K562 (cell line): ENCODE data around the gene RPS23. TPM values are rescaled to one million over a fixed set of nuclear protein-coding genes. Genes with fewer than 3 reads are reported as not detected.

ENCODE experiments used
- DPF2 ChIP-seq: fragments of 450-650 bp; IDR thresholded peaks from 2 replicates; pipeline ENCODE4 v1.6.1; 2016
- ZNF274 ChIP-seq: IDR thresholded peaks from 2 replicates; pipeline ENCODE4 v1.6.1; 2011; ENCODE audit warnings: low read depth, mild to moderate bottlenecking, low read length, moderate library complexity, borderline replicate concordance
- polyA plus RNA-seq, 8 experiments: library from polyadenylated mRNA; depleted of rRNA in 4 of 8; stranded (reverse) in 5 of 8; unstranded in 3 of 8; fragments of >200 nt; fragmentation: Nextera tagmentation in 2 of 8; fragmentation: Illumina TruSeq in 1 of 8; extraction: Ambion mirVana in 2 of 8; extraction: Trizol in 1 of 8; gene quantifications; 2 replicates each; pipeline versions ENCODE4 v1.2.1 to v1.2.3, GENCODE V29; 2011 to 2014; ENCODE audit warnings: inconsistent platforms in 1 of 8, missing spikeins in 1 of 8
- total RNA-seq, 7 experiments: library from RNA; depleted of rRNA in 6 of 7; stranded (reverse); fragments of >200 nt in 6 of 7; fragmentation: Illumina TruSeq in 2 of 7; extraction: Trizol in 2 of 7; gene quantifications; 2 replicates each; pipeline versions ENCODE4 v1.2.1 to v1.2.3, GENCODE V29; 2011 to 2021; ENCODE audit warnings: low replicate concordance in 1 of 7
- TF ChIP-seq, protein P1 (sequence below): fragments of 450-650 bp; IDR thresholded peaks from 2 replicates; pipeline ENCODE4 v1.6.1; 2016; ENCODE audit warnings: mild to moderate bottlenecking, moderate library complexity
- TF ChIP-seq, protein P2 (sequence below): fragments of 450-650 bp; IDR thresholded peaks from 2 replicates; pipeline ENCODE4 v1.7.1; 2018; ENCODE audit warnings: mild to moderate bottlenecking, low read depth; ENCODE audit not compliant: partially characterized antibody

Gene RPS23
- total and polyA plus RNA-seq, 9 of the 15 experiments (the other 6 are each of a cell fraction or from before 2014, with no cell fraction given): 3,252 to 10,689 (median 6,302) TPM

DNA sequence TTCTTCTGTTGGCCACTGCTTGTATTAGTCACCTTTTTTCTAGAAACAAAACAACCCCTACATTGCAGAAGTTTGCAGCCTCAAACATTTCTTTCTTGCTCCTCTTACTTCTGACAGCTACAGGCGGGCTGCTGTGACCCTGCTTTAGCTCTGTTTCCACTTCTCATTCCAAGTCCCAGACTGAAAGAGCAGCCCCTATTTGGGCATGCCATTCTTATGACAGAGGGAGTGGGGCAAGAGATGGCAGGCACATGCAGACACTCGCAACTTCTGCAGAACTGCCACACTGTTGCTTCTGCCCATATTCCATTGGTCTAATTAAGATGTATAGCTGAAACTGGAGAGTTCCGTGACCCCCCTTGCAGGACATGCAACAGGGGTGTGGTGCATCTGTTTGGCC is 19.6 kb upstream of the RPS23 start (continued):
- TF ChIP-seq, protein P1, sequence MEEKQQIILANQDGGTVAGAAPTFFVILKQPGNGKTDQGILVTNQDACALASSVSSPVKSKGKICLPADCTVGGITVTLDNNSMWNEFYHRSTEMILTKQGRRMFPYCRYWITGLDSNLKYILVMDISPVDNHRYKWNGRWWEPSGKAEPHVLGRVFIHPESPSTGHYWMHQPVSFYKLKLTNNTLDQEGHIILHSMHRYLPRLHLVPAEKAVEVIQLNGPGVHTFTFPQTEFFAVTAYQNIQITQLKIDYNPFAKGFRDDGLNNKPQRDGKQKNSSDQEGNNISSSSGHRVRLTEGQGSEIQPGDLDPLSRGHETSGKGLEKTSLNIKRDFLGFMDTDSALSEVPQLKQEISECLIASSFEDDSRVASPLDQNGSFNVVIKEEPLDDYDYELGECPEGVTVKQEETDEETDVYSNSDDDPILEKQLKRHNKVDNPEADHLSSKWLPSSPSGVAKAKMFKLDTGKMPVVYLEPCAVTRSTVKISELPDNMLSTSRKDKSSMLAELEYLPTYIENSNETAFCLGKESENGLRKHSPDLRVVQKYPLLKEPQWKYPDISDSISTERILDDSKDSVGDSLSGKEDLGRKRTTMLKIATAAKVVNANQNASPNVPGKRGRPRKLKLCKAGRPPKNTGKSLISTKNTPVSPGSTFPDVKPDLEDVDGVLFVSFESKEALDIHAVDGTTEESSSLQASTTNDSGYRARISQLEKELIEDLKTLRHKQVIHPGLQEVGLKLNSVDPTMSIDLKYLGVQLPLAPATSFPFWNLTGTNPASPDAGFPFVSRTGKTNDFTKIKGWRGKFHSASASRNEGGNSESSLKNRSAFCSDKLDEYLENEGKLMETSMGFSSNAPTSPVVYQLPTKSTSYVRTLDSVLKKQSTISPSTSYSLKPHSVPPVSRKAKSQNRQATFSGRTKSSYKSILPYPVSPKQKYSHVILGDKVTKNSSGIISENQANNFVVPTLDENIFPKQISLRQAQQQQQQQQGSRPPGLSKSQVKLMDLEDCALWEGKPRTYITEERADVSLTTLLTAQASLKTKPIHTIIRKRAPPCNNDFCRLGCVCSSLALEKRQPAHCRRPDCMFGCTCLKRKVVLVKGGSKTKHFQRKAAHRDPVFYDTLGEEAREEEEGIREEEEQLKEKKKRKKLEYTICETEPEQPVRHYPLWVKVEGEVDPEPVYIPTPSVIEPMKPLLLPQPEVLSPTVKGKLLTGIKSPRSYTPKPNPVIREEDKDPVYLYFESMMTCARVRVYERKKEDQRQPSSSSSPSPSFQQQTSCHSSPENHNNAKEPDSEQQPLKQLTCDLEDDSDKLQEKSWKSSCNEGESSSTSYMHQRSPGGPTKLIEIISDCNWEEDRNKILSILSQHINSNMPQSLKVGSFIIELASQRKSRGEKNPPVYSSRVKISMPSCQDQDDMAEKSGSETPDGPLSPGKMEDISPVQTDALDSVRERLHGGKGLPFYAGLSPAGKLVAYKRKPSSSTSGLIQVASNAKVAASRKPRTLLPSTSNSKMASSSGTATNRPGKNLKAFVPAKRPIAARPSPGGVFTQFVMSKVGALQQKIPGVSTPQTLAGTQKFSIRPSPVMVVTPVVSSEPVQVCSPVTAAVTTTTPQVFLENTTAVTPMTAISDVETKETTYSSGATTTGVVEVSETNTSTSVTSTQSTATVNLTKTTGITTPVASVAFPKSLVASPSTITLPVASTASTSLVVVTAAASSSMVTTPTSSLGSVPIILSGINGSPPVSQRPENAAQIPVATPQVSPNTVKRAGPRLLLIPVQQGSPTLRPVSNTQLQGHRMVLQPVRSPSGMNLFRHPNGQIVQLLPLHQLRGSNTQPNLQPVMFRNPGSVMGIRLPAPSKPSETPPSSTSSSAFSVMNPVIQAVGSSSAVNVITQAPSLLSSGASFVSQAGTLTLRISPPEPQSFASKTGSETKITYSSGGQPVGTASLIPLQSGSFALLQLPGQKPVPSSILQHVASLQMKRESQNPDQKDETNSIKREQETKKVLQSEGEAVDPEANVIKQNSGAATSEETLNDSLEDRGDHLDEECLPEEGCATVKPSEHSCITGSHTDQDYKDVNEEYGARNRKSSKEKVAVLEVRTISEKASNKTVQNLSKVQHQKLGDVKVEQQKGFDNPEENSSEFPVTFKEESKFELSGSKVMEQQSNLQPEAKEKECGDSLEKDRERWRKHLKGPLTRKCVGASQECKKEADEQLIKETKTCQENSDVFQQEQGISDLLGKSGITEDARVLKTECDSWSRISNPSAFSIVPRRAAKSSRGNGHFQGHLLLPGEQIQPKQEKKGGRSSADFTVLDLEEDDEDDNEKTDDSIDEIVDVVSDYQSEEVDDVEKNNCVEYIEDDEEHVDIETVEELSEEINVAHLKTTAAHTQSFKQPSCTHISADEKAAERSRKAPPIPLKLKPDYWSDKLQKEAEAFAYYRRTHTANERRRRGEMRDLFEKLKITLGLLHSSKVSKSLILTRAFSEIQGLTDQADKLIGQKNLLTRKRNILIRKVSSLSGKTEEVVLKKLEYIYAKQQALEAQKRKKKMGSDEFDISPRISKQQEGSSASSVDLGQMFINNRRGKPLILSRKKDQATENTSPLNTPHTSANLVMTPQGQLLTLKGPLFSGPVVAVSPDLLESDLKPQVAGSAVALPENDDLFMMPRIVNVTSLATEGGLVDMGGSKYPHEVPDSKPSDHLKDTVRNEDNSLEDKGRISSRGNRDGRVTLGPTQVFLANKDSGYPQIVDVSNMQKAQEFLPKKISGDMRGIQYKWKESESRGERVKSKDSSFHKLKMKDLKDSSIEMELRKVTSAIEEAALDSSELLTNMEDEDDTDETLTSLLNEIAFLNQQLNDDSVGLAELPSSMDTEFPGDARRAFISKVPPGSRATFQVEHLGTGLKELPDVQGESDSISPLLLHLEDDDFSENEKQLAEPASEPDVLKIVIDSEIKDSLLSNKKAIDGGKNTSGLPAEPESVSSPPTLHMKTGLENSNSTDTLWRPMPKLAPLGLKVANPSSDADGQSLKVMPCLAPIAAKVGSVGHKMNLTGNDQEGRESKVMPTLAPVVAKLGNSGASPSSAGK: no peak
- no peak for TF ChIP-seq ZNF274
- TF ChIP-seq, protein P2, sequence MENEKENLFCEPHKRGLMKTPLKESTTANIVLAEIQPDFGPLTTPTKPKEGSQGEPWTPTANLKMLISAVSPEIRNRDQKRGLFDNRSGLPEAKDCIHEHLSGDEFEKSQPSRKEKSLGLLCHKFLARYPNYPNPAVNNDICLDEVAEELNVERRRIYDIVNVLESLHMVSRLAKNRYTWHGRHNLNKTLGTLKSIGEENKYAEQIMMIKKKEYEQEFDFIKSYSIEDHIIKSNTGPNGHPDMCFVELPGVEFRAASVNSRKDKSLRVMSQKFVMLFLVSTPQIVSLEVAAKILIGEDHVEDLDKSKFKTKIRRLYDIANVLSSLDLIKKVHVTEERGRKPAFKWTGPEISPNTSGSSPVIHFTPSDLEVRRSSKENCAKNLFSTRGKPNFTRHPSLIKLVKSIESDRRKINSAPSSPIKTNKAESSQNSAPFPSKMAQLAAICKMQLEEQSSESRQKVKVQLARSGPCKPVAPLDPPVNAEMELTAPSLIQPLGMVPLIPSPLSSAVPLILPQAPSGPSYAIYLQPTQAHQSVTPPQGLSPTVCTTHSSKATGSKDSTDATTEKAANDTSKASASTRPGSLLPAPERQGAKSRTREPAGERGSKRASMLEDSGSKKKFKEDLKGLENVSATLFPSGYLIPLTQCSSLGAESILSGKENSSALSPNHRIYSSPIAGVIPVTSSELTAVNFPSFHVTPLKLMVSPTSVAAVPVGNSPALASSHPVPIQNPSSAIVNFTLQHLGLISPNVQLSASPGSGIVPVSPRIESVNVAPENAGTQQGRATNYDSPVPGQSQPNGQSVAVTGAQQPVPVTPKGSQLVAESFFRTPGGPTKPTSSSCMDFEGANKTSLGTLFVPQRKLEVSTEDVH: no peak
- no peak for TF ChIP-seq DPF2
